HG03575 (cell line): ENCODE measurements around the gene PRSS50.

Experiments
- ATAC-seq: cut with Tn5 transposase; IDR thresholded peaks from one replicate; pipeline ENCODE4 v1.9.1; 2021; ENCODE audit not compliant: unreplicated experiment, insufficient number of reproducible peaks, low FRiP score; ENCODE audit errors: extremely low read depth

The PRSS50 gene

GRCh38 chr3:46664971-46665762 lies 52.5 kb downstream of the PRSS50 start:
- ATAC-seq = no peak

- ATAC-seq = no peak
Observed at GRCh38 chr3:46664188-46664970, 53.3 kb downstream of the PRSS50 start.

- no peak for ATAC-seq
Observed at GRCh38 chr3:46663591-46664135, 54.0 kb downstream of the PRSS50 start.

GRCh38 chr3:46662771-46663551 lies 54.7 kb downstream of the PRSS50 start:
- ATAC-seq = no peak
